ENCODE results near the gene ATRNL1.
"Not testable (repeated sequence)": the region's sequence is repeated elsewhere in the genome, so short reads cannot be mapped to it uniquely, and the experiment has no call there.

The ATRNL1 gene

DNA sequence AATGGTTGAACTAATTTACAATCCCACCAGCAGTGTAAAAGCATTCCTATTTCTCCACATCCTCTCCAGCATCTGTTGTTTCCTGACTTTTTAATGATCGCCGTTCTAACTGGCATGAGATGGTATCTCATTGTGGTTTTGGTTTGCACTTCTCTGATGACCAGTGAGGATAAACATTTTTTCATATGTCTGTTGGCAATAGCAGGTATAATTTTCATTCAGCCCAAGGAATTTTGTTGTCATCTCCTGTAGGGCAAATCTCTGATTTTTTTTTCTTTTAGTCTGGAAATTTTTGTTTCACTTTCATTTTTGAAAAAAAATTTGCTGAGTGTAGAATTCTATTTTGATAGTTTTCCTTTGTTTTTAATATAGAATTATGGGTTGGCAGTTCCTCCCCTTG, 114.1 kb downstream of the ATRNL1 start:
- not testable (repeated sequence) for FAIRE-seq; DNase-seq (ENCODE audit: insufficient read length, low spot score)

DNA sequence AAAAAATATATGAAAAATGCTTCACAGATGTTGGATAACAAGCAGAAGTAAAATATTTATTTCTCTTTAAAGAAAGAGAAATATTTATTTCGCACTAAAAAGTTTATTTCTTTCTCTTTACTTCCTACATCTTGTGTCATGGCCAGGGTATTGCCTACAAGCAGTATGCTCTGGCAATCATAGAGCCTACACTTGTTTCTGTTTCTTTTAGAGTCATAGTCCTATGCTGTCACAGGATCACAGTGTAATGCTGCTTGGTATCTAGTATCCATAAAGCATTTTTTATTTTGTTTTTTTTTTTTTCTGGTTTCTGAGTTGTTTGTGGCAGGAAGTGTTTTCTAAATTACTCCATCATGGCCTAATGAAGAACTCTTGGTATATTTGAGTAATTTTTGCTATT, 116.0 kb downstream of the ATRNL1 start:
- FAIRE-seq = no peak
- DNase-seq (ENCODE audit: insufficient read length, low spot score) = no peak

DNA sequence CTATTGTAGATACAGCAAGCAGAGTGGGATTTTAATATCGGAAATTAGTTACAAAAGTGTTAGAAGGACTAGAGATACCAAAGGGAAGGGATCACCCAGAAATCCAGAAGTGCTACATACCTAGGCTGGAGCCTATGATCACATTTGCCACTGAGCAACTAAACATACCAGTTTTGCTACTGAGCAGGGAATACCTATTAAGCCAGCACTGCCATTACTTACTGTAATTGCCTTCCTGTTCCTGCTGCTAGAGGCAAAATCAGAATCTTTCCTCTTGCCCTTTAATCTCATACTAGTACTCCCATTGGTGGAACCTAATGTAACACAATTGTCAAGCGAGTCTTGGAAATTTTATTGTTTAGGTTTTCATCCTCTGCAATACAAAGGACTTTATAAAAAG, 121.7 kb downstream of the ATRNL1 start:
- no peak for DNase-seq (ENCODE audit: insufficient read length, low spot score)
- no peak for FAIRE-seq

DNA sequence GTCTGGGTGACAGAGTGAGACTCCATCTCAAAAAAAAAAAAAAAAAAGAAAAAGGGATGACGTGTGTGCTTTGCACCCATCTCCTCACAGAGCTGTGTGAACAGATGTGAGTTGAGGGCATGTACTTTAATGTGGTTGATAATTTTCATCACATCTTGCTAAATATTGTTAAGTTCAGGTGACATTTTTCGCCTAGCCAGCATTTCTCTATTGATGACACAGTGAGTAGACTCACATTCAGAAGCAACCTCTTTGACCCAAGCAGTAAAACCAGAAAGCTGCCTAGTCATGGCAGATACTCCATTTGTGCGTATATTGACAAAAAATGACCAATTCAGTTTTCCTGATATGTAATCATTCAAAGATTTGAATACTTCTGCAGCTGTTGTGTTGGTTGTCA, 126.0 kb downstream of the ATRNL1 start:
- no peak for FAIRE-seq
- DNase-seq (ENCODE audit: insufficient read length, low spot score) = no peak

DNA sequence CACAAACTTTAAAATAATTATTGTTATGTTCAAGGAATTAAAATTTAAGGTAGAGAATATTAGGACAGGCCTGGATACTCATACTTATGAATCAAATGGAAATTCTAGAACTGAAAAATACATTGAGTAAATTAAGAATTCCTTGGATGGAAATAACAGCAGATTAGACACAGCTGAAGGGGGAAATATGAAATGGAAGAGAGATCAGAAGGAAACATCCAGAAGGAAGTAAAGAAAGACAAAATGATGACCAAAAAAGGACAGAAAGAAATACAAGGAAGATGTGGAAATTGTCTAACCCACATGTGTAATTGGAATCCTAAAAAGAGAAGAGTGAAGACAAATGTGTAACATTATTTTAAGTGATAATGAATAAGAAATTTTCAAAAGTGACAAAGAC, 128.9 kb downstream of the ATRNL1 start:
- DNase-seq (ENCODE audit: insufficient read length, low spot score) (no peak), FAIRE-seq (no peak)

DNA sequence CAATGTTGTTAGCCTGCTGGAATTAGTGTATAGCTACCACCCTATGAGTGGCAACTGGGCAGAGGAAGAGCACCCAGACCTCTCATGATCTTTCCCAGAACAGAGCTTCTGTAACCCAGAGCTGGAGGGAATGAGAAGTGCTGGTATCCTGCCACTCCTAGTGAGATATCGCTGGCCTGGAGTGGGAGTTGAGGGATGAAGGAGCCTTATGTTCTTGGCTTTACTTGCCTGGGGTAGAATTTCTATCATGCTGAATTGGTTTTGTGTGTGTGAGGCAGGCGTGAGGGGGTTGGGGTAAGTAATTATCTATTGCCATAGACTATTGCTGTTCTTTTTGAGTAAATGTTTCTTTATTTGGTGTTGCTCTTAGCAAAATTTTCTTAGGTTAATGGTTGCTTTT, 146.6 kb downstream of the ATRNL1 start:
- FAIRE-seq (no peak), DNase-seq (ENCODE audit: insufficient read length, low spot score) (no peak)

DNA sequence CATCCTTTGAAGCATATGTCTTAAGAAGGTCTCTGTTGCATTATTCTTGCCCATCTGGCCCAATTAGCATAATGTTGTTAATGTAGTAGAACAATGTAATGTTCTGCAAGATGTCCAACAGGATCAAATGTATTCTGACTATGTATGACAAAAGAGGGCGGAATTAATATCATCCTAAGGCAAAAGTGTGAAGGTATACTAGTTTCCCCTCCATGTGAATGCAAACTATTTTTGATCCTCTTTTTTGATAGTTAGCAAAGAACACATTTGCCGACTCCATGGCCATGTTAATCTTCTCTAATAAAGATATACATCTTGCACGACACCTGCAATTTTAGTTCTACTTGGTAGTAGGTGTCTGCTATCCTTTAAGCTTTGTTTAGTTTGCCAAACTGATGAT, 157.6 kb downstream of the ATRNL1 start:
- no peak for DNase-seq (ENCODE audit: insufficient read length, low spot score)
- no peak for FAIRE-seq

DNA sequence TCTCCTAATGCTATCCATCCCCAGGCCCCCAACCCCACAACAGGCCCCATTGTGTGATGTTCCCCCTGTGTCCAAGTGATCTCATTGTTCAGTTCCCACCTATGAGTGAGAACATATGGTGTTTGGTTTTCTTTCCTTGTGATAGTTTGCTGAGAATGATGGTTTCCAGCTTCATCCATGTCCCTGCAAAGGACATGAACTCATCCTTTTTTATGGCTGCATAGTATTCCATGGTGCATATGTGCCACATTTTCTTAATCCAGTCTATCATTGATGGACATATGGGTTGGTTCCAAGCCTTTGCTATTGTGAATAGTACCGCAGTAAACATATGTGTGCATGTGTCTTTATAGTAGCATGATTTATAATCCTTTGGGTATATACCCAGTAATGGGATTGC, 160.6 kb downstream of the ATRNL1 start:
- DNase-seq (ENCODE audit: insufficient read length, low spot score); FAIRE-seq: not testable (repeated sequence)

DNA sequence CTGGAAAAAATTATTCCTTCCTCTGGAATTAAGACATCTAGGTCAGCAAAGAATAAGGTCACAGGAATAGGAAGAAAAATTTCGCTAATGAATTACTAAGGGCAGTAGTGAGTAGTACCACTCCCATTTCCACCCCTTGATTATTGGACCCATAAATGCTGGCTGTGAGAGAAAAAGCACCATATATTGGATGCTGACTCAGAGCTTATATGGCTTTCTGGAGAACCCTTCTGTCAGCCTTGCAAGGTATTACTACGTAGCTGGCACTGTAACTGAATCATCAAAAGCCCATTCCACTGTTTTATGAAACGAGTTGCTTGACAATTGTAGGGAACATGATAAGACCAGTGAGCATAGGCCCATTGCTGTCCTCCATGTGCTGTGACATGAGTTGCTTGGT, 179.3 kb downstream of the ATRNL1 start:
- FAIRE-seq (no peak), DNase-seq (ENCODE audit: insufficient read length, low spot score) (no peak)

DNA sequence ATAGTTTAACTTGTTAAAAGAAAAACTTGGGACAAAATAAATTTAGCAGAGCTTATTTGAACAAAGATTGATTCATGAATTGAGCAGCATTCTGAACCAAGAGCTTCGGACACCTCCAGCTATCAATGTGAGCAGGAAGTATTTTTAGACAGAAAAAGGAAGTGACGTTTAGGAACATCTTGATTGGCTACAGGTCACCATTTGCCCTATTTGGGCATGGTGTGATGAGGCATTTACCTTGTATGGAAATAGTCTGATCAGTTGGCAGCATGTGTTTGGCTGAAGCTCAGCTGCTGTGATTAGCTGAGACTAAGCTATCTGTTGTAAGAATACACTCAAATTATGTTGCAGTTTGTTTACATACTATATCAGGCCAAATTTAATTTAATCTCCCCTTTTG, 185.1 kb downstream of the ATRNL1 start:
- DNase-seq (ENCODE audit: insufficient read length, low spot score) = no peak
- FAIRE-seq = no peak

DNA sequence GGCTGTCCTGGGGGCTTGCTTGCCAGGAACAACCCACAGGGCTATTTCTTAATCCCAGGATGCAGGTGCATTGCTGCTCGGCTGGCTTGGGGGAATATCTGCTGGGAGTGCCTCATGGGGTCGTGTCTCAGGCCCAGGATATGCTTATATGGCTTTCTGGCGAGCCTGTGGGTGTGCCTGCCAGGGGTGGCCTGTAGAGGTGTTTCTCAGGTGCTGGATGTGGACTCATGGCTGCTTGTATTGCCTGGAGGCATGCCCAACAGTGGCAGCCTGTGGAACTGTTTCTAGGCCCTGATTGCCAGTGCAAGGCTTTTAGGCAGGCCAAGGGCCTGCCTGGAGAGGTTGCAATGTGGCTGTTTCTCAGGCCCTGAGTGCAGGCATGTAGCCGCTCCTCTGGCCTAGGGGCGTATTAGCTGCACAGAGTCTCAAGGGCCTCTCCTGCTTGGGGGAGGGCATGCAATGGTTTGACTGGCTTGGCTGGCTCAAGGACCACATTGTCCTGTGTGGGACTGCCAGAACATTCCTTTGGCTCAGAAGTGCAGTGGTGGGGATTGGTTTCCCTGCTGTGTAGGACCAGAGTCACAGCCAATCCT, 202.1 kb downstream of the ATRNL1 start:
- FAIRE-seq = no peak
- no peak for DNase-seq (ENCODE audit: insufficient read length, low spot score)

DNA sequence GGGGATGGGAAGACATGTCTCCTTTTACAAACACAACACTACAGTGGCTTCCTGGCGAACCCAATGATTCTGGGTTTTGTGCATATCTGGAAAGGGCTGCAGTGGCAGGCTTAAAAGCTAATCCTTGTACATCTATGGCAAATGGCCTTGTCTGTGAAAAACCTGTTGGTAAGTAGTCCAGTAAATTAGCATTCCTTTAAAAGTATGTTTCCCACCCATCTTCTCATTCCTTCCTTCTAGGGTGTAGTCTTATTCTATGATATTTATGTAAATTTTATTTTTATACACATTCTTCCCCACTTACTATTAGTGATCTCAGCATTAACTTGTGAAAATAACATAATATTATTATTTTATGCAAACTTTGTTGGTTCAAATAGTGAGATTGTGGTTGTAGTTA, 206.9 kb downstream of the ATRNL1 start:
- FAIRE-seq = no peak
- no peak for DNase-seq (ENCODE audit: insufficient read length, low spot score)

DNA sequence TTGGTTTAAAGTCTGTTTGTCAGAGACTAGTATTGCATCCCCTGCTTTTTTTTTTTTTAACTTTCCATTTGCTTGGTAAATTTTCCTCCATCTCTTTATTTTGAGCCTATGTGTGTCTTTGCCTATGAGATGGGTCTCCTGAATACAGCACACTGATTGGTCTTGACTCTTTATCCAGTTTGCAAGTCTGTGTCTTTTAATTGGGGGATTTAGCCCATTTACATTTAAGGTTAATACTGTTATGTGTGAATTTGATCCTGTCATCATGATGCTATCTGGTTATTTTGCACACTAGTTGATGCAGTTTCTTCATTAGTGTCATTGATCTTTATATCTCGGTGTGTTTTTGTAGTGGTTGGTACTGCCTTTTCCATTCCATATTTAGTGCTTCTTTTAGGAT, 226.5 kb downstream of the ATRNL1 start:
- not testable (repeated sequence) for FAIRE-seq; DNase-seq (ENCODE audit: insufficient read length, low spot score)

DNA sequence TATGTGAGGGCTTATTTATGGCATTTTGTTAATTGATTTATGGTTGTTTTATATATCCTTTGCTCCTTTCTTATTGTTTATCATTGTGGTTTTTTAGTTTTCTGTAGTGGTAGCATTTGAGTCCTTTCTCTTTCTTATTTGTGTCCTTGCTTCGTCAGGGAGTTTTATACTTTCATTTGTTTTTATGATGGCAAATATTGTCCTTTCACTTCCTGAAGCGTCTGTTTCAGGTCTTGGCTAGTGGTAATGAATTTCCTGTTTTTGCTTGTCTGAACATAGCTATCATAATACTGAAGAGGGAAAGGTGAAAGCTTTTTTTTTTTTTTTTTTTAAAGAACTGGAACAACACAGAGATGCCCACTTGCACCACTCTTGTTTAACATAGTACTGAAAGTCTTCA, 228.2 kb downstream of the ATRNL1 start:
- FAIRE-seq (no peak), DNase-seq (ENCODE audit: insufficient read length, low spot score) (no peak)

DNA sequence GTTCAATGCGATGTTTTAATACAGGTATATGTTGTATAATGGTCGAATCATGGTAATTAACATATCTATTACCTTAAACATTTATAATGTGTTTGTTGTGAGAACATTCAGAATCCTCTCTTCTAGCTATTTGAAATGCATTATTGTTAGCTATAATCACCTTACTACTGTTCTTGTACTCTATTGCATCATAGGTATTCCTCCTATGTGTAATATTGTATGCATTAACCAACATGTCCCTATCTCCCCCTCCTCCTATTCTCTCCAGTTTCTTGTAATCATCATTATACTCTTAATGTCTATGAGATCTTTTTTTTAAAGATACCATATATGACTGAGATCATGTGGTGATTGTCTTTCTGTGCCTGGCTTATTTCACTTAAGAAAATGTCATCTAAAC, 235.2 kb downstream of the ATRNL1 start:
- DNase-seq (ENCODE audit: insufficient read length, low spot score) = no peak
- no peak for FAIRE-seq

DNA sequence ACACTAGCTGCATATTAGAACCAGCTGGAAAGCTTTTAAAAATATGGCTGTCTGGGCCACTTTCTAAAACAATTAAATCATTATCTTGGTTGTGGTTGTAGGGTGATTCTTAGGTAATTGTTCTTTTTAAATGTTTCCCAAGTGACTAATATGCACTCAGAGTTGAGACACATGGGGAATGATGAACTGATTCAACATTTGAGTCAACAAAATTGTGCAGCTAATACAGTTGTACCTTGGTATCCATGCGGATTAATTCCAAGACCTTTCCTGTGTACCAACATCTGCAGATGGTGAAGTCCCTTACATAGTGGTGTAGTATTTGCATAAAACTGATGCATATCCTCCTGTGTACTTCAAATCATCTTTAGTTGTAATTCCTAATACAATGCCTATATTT, 242.2 kb downstream of the ATRNL1 start:
- FAIRE-seq = no peak
- DNase-seq (ENCODE audit: insufficient read length, low spot score) = no peak

DNA sequence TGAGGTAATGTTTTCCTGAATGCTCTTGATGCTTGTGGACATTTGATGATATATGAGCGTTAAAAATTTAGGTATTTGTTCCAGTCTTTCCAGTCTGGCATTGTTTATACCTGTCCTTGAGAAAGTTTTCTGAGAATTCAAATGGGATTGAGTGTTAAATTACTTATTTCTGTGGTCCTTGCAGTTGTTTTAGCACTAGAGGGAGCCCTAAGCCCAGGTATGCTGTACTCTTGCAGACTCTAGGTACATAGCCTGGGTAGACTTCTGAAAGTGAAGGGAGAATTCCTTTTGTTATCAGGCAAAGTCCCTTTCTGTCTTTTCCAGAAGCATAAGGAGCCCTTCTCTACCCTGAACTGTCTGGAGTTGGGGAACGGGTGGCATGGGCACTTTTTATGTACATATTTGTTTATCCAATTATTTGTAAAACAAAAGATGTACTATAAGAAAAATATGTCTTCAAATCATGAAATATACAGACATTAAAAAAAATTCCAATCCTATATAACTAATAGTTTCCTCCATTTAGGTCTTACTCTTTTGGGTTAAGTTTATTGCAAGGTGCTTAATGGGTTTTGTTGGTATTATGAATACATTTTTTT, 262.1 kb downstream of the ATRNL1 start:
- peak; percentile 19 for DNase-seq (ENCODE audit: insufficient read length, low spot score)
- FAIRE-seq = no peak

DNA sequence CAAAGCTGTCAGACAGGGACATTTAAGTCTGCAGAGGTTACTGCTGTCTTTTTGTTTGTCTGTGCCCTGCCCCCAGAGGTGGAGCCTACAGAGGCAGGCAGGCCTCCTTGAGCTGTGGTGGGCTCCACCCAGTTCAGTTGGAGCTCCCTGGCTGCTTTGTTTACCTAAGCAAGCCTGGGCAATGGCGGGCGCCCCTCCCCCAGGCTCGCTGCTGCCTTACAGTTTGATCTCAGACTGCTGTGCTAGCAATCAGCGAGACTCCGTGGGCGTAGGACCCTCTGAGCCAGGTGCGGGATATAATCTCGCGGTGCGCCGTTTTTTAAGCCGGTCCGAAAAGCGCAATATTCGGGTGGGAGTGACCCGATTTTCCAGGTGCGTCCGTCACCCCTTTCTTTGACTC, 274.8 kb downstream of the ATRNL1 start:
- FAIRE-seq; DNase-seq (ENCODE audit: insufficient read length, low spot score): not testable (repeated sequence)

DNA sequence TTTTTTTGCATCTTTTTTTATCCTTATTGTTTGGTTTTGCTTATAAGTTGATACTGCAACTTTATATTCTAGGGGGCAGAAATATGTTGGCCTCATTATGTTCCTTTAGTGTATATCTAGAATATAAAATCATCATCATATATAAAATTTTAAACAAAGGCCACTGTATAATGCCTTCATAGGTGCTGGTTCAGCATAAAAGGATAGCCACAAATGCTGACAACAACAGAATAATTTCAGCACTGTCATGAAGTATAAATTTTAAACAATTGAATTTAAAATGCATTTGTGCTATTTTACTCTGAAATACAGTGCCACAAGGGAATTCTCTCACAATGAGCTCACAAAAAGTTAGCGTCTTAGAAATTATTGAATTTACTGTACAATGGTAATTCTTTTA, 285.9 kb downstream of the ATRNL1 start:
- FAIRE-seq = no peak

DNA sequence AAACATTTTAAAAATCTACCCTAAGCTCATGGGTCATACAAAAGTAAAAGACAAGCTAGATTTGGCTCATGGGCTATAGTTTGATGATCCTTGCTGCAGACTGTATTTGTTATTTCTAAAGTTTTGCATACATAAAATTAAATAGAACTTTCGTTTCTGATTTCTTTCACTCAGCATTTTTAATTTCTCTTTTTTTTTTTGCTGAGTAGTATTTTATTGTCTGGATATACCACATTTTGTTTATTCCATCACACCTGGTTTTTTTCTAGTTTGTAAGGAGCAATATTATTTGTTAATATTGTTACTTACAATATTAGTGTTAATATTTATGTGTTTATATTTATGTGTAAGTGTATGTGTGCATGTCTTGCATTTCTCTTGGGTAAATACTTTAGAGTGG, 291.5 kb downstream of the ATRNL1 start:
- FAIRE-seq = no peak
- DNase-seq (ENCODE audit: insufficient read length, low spot score) = no peak

More for the DNA sequence above, 285.9 kb downstream of the ATRNL1 start:
- no peak for DNase-seq (ENCODE audit: insufficient read length, low spot score)

DNA sequence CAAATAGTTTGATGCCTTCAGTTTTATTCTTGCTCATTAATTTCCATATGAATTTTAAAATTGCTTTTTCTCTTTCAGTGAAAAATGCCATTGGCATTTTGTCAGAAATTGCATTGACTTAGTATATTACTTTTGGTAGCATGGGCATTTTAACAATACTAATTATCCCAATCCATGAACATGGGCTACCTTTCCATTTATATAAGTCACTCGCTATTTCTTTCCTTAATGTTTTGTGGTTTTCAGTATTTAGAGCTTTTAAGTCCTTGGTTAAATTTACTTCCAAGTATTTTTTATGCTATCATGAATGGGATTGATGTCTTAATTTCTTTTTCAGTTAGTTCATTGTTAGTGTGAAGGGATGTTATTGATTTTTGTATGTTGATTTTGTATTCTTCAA, 297.4 kb downstream of the ATRNL1 start:
- FAIRE-seq = no peak
- no peak for DNase-seq (ENCODE audit: insufficient read length, low spot score)

DNA sequence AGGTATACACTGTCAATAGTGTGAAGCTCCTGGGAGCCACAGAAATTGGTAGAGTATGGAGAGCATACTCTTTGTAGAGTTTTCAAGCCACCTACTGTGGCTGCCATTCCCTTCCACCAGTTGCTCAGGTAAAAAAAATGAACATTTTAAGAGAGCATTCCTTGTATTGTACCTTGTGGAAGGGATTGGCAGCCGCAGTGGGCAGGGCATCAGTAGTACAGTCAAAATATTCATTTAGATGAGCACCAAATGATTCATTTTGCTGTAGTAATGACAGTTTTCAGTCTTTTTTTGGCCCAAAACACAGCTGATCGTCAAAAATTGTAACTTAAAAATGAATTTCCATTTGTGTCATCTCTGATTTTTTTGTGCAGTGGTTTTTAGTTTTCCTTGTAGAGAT, 304.9 kb downstream of the ATRNL1 start:
- no peak for DNase-seq (ENCODE audit: insufficient read length, low spot score)
- no peak for FAIRE-seq

DNA sequence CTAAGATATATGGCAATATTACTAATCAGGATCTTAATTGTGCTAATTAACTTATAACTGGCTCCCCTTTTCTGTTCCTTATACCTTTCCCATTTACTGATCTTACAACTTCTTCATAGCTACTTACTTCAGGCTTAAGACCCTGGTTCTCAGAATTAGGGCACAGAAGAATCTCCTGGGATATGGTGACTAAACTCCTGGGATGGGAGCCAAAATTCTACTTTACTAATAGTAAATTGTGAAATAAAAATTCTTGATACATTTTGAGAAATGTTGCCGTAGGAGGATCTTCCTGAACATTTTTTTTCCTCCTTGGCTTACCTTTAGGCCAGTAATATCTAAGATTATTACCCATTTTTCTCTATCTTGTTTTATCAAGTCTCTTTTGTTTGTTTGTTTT, 309.5 kb downstream of the ATRNL1 start:
- peak; percentile 2 for DNase-seq (ENCODE audit: insufficient read length, low spot score)
- FAIRE-seq = no peak

All from HTR-8/SVneo (cell line).